Measurements from ENCODE around the gene TMEM72.

Gene TMEM72

DNA sequence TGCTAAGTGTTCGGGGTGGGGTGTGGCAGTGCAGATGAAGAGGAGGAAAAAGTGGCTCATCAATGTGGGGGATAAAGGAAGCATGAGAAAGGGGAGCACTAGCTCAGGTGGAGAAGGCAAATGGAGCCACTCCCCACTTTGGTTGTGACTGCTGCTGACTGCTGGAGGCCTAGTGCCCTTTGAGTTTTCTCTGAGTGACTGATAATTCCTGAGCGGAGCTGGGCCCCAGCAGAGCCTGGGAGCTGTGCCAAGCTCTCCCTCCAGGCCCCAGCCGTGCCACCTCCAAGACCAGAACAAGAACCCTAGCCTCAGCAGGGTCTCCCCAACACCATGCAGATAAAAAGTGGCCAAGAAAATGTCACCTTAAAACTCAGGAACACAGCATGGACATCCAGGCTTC is 38.8 kb downstream of the TMEM72 start:
- FAIRE-seq: no peak
- no peak for DNase-seq (ENCODE audit: extremely low spot score, insufficient read length, low read depth)

DNA sequence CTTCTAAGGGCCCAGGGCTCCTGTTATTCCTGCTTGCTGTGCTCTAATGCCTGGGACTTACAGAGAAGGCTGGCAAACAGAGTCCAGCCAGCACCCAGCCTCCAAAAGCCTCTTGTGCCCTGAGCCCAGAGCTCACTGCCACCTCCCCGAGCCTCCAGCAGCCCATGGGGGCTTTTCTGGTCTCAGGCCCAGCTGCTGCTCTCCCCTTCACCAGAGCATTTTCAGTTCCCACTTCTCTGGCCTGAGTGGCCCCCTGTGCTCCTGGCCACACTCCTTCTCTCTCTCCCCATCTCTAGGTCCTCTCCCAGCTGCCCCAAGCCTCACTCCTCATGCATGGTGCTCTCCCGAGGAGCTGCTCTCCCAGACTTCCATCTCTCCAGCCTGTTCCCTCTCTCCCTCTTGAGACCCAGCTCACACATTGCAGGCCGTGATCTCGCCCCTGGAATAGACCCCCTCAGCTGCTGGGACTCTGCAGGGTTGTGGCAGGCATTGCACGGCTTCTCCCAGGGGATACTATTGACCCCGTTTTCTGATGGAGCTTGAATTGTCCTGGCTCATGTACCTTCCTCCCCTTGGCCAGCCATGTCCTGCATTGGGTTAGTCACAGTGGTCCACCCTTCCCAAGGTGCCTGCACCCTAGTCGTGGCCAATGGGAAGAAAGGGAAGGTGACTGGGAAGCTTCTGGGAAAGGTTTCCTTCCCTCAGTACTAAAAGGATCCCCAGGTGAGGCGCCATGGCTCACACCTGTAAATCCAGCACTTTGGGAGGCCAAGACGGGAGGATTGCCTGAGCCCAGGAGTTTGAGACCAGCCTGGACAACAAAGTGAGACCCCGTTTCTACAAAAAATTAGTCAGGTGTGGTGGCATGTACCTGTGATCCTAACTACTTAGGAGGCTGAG is 39.4 kb downstream of the TMEM72 start:
- DNase-seq (ENCODE audit: extremely low spot score, insufficient read length, low read depth) (no peak), FAIRE-seq (no peak)

DNA sequence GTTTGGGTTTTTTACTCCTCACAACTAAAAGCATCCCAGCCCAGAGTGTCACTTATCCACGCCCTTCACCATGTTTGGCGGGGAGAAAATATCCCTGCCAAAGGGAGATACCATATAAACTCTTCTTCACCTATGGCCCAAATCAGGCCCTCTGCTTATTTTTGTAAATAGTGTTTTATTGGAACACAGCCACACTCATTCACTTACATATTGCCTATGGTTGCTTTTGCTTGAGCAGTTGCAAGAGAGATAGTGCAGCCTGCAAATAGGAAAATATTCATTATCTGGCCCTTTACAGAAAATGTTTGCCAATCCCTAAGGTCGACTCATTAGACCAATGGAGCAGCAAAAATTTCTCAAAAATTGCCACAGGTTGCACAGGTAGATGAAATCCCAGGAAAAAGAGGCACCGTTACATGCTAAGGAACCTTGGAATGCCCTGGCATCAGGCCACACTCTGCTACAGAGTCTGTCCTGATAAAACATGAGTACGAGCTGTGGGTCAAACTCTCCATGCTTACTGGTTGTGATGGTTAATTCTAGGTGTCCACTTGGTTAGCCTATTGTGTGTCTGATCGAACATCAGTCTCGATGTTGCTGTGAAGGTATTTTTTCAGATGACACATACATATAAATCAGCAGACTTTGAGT is 40.6 kb downstream of the TMEM72 start:
- DNase-seq (ENCODE audit: extremely low spot score, insufficient read length, low read depth): no peak
- FAIRE-seq: no peak

DNA sequence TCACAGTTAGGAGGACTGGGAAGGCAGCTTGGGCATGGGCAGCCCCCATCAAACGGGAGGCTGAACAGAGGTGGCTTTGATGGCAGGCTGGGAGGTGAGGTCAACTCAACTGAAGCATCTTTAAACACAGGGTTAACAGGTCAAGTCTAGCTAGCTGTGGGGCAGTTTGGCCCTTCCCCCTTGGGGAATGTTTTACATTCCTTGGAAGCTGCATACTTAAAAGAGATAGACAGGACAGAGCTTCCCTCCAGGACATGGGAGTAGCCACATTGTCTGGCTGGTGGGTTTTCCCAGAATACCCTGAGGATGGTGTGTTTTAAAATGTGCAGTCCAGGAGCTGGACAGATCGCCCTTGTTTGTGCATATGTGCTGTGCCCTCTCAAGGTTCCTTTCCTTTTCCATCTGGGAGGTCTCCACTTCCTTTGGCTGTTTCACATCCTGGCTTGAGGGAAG is 41.7 kb downstream of the TMEM72 start:
- DNase-seq (ENCODE audit: extremely low spot score, insufficient read length, low read depth): no peak

DNA sequence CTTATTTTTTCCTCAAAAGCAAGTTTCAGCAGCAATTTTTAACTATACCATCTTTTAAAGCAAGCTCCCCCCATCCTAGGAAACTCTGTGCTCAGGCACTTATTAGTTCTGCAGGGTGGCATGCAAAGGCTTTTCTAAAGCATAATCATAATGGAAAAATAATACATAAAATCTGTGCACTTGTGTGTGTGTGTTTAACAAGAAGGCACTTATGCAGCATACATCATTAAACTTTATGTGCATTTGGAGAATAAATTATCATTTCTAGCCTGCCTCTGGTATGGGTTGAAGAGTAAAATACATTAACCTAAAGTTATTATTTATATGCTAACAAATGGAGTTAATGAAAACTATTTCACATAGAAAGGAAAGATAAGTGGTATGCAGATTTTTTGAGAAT is 42.9 kb downstream of the TMEM72 start:
- DNase-seq (ENCODE audit: extremely low spot score, insufficient read length, low read depth) (no peak), FAIRE-seq (no peak)

More for the DNA sequence above, 41.7 kb downstream of the TMEM72 start:
- FAIRE-seq: no peak

DNA sequence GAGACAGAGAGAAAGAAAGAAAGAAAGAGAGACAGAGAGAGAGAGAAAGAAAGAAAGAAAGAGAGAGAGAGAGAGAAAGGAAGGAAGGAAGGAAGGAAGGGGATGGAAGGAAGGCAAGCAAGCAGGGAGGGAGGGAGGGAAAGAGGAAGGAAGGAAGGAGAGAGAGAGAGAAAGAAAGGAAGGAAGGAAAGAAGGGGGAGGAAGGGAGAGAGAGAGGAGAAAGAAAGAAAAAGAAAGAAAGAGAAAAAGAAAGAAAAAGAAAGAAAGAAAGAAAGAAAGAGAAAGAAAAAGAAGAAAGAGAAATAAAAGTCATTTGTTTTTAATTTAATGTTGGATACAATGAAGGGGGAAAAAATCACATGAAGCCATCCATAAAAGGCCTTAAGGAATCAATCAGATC is 43.8 kb downstream of the TMEM72 start:
- DNase-seq (ENCODE audit: extremely low spot score, insufficient read length, low read depth) (no peak), FAIRE-seq (no peak)

DNA sequence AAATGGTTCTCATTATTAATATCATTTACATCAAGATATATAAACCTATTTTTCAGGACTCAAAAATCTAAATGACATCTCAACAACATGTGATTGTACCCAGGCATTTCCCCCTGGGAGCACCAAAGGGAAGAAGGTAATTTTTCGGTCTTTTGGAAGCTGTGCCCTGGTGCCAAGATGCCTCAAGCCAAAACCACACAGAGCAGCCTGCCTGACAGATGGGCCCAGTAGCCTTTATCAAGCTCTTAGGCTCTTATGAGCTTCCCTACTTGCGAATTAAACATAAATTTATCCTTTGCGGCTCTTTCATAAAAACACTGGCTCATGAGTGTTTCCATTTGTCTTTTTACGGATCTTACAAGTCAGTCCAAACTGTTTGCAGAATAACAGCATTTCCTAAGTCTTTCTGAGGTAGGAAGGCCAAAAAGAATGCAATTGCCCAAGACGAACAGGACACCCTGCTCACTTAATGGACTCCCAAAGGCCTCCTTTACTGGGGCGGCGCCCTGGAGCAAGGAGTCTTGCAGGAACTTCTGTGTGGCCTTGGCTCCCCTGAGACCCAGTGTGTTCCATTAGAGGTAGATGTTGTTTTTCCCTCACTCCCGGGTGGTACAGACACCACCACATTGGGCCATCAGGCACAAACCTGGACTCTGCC is 44.4 kb downstream of the TMEM72 start:
- FAIRE-seq: no peak
- DNase-seq (ENCODE audit: extremely low spot score, insufficient read length, low read depth): no peak

DNA sequence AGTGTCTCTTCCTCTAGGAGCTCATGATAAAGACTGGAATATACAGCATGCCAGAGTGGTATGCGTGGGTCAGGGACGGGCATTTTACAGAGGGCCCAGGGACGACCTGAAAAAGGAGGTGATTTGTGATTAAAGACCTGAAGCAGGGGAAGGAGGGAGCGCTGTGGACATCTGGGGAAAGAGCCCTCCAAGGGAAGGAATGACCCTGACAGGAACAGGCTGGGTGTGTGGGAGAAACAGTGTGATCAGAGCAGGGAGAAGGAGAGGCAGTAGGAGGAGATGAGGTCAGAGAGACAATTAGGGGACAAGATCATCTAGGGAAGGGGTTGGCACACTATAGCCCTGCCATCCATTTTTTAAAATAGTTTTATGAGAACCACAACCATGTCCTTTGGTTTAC is 45.1 kb downstream of the TMEM72 start:
- DNase-seq (ENCODE audit: extremely low spot score, insufficient read length, low read depth): no peak
- no peak for FAIRE-seq

DNA sequence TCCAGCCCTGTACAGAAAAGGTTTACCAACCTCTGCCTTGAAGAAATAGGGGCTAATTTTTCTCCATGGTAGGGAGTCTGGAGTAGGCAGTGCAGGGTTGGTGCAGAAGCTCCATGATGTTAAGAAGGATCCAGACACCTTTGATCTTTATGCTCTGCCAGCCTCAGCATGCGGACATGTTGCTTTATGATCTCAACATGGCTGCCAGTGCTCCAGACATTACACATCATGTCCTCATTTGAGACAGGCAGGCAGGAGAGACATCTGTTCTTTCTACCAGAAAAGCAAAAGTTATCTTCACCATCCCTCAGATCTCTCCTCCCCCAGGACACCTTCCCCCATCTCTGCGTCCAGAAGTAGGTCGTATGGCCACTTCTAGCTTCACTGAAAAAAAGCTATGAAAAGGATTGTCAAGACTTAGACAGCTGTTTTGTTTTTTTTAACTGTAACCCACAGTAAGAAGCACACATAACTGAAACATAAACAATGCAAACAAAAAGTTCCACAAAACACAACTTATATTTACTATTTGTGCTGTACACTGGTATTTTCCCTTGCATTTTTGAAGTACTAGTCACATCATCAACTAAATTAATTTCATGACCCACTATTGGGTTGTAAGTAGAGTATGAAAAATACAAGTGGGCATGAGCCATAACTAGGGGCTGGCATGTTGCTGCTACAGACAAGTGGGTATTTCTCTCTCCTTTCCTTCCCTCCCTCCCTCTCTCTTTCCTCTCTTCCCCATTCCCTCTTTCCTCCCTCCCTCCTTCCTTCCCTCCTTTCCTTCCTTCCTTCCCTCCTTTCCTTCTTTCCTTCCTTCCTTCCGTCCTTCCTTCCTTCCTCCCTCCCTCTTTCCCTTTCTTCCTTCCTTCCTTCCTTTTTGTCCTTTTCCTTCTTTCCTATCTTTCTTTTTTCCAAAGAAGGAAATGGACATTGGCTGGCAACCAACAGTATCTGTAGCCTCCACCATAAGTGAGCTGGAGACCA is 45.9 kb downstream of the TMEM72 start:
- no peak for DNase-seq (ENCODE audit: extremely low spot score, insufficient read length, low read depth)

DNA sequence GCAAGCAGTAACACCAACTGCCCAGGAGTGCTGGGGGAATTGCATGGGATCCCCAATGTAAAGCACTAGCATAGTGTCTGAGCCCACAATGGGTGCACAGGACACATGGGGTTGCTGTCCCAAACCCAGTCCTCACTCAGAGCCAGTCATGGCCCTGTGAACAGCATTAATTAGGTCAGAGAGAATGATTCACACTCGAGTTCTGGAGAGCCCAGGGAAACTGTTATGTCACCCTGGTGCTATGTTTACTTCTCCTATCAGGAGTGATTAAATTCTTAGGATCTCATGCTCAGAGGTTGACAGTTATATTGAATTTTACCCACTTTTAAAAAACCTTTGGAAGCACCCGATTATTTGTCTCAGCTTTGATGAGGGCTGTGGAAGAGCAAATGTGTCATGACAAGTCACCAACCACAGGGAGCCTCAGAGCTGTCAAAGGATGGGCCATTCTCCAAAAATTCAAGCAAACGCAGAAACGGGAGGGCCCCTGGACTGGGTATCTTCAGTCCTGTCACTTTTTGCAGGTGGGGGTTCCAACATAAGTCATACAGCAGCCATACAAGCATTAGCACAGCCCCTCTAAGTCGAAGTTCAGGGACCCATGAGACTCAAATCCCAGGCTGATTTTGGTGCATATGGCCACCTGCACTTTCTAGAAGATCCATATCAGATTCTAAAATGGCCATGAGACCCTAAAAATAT is 47.2 kb downstream of the TMEM72 start:
- DNase-seq (ENCODE audit: extremely low spot score, insufficient read length, low read depth) (no peak), FAIRE-seq (no peak)

More for the DNA sequence above, 45.9 kb downstream of the TMEM72 start:
- FAIRE-seq: no peak

DNA sequence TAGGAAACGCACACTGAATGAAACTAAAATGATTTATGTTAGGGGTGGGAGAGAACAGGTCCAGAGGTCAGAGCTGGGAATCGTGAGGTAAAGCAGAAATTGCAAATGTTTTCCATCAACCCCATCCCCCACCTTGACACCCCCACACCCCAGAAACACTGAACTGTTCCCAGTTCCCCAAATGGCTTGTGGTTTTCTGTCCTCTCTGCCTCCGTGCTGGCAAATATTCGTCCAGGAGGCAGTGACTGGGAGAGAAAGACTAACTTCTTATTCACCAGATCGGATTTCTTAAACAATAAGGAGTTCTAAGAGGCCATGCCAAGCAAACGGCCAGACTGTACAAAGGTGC is 47.7 kb downstream of the TMEM72 start:
- FAIRE-seq (peak; percentile 9), DNase-seq (ENCODE audit: extremely low spot score, insufficient read length, low read depth) (no peak)

DNA sequence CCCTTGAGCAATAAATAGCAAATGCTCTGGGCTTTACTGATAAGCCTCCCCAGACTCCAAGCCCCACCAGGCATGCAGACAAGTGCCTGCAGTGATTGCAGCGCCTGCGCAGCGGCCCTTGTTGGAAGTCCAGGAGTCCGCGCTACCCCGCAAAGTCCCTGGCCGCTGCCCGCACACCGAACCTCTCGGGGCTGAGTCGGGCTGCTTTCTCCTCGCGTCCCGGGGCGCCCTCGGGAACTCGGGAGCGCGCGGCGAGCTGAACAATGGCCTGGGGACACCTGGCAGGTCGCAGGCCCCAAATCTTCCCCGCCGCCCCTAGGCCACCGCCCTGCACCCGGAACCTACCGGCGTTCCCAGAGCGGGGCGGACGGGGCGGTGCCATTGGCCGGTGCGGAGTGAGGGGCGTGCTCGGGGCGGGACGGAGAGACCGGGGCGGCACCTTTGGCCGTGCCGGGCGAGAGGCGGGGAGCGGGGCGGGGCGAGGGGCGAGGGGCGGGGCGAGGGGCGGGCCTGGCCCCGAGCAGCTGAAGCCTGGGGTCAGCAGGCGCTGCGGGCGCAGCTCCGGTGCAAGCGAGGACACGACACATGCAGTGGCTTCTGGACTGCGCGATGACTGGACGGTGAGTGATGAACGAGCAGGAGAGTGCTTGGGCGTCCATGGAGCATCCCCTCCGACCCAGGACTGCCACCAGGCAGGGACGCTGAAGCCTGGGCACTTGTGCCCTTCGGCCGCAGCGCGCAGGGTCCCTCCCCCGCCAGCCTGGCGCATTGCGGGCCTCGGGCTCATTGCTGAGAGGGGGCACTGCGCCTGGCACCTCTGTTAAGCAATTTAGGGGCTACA is 48.3 kb downstream of the TMEM72 start, which contains the start of gene RASSF4:
Gene RASSF4 (plus strand): TSS at position 556 of the 841 bp plus-strand sequence. CDS start 10,401 bp downstream, outside the sequence.
- DNase-seq (ENCODE audit: extremely low spot score, insufficient read length, low read depth) (peak; percentile 95), FAIRE-seq (peak; percentile 73)

DNA sequence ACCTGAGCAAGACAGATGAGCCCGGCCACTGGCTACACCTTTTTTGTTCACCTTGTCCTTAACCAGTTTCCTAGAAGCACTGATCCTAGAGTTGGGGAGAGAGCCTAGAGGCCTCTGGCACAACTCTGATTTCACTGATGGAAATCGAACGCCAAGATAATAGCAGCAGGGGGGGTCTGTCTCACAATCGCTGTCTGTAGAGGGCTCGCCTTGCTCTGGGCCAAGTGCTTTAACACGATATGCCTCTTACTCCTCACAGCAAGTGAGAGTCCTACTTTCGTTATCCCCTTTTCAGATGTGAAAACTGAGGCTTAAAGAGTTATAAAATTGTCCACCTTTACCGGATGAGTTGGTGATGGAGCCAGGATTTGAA is 48.9 kb downstream of the TMEM72 start:
- no peak for DNase-seq (ENCODE audit: extremely low spot score, insufficient read length, low read depth)
- FAIRE-seq: no peak

DNA sequence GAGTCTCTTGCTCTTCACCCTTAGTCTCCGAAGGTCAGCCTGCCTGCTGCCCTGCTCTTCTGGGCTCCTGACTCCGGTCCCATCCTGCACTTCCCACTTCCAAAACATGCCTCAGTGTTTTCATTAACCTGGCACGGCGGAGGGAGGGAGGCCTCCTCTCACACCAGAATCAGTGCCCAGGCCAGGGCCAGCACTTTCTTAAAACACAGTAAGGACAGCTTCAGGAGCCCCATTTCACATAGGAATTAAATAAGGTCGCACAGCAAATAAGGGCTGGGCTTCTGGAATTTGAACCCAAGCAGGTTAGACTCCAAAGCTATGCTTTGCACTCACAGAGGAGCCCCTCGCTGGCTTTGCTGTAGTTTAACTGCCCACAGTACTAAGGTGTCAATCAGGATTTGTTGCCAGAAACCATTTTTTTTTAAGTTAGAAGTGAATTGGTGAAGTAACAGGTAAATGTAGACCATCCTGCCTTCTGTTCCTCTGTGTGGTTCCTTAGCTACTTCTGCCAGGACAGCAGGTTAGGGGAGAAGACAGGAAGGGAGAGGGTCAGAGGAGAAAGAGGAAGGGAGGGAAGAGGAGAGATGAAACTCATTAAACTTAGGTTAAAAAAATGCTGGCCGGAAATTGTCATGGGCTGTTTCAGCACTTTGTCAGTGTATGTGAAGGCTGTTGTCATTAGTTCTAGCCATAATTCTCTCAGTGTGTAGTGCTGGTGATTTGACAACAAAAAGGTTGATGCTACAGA is 49.5 kb downstream of the TMEM72 start:
- FAIRE-seq: peak; percentile 64
- no peak for DNase-seq (ENCODE audit: extremely low spot score, insufficient read length, low read depth)

DNA sequence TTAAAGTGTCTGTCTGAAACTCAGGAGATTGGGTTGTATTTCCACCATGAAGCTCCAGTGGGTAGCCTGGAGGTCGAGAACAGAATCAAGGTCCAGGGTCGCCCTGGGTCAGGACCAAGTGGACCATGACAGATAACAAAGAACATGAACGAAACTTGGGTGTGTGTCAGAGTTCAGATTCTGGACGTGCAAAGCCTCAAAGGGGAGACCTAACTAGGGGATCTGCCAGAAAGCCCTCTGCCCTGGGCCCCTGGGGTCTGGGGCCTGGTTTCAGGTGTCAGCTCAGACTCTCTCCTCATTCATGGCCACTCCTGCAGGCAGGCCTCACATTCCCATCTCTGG is 50.1 kb downstream of the TMEM72 start:
- FAIRE-seq: peak; percentile 18
- DNase-seq (ENCODE audit: extremely low spot score, insufficient read length, low read depth): no peak

DNA sequence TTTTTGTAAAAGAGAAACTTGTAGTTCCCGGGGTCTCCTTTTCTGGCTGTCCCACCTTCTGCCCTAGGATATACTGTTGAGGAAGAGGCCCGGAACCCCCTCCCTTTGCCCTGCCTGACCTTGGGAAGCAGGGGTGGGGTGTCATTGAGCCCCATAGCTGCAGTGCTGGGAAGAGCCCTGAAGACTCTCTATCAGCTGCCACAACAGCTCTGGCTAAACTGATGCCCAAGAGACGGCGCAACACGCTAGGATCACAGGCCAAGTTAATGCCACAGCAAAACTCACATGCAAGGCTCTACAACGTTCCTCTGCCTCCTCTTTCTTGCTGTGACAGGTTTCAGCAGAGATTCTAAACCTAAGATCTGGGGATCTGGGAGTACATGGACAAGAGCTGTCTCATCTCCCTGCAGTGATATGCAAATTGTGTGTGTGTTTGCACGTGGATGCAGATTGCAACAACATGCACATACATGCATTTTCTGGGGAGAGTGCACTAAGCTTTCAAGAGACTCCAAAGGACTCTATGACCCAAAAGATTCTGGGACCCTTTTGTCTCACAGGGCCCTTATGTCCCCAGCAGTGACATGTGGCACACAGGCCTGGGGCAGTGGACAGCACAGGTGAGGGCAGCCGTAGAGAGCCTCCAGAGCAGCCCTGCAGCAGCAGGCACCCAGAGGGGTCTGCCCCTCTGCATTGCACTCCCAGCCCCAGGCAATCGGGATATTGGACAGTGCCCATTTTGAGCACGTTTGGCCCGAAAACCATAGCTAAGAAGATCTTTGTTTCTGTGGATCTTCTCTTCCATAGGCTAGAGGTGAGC is 51.0 kb downstream of the TMEM72 start:
- FAIRE-seq: no peak

More for the DNA sequence above, 51.0 kb downstream of the TMEM72 start:
- DNase-seq (ENCODE audit: extremely low spot score, insufficient read length, low read depth): no peak

All from GM18507 (cell line).